ENCODE data around the gene RPS6KA2.

The RPS6KA2 gene

GRCh38 chr6:166450167-166450873 is 176.7 kb downstream of the RPS6KA2 start:
- H3K9ac ChIP-seq (ENCODE audit: low read length) = no peak overlapping the region
- H3K27me3 ChIP-seq (ENCODE audit: control insufficient read depth, insufficient read depth, low read length) = no peaks in the 10 kb centered on the region
- no peaks in the 10 kb centered on the region for H3K4me1 ChIP-seq (ENCODE audit: control insufficient read depth, insufficient read depth, low read length)
- H3K36me3 ChIP-seq (ENCODE audit: control insufficient read depth, insufficient read depth, low read length) = no peaks in the 10 kb centered on the region
- no peak overlapping the region for H3K4me3 ChIP-seq (ENCODE audit: low read length)
- H3K27ac ChIP-seq (ENCODE audit: low read depth, low read length) = no peak overlapping the region

DNA sequence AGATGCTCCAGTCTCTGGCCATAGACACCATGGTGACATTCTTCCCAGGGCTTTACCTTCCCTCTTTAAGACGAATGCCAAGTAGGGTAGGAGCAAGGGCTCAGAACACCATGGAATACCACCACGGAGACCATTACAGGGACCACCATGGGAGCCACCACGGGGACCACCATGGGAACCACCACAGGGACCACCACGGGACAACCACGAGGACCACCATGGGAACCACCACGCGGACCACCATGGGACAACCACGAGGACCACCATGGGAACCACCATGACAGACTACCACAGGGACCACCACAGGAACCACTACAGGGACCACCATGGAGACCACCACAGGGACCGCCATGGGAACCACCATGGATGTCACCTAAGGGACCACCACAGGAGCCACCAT is 177.4 kb downstream of the RPS6KA2 start:
- H3K27me3 ChIP-seq (ENCODE audit: control insufficient read depth, insufficient read depth, low read length) = no peaks in the 10 kb centered on the region
- no peak overlapping the region for H3K9ac ChIP-seq (ENCODE audit: low read length)
- no peak overlapping the region for H3K4me3 ChIP-seq (ENCODE audit: low read length)
- no peaks in the 10 kb centered on the region for H3K36me3 ChIP-seq (ENCODE audit: control insufficient read depth, insufficient read depth, low read length)
- no peaks in the 10 kb centered on the region for H3K4me1 ChIP-seq (ENCODE audit: control insufficient read depth, insufficient read depth, low read length)
- no peak overlapping the region for H3K27ac ChIP-seq (ENCODE audit: low read depth, low read length)

DNA sequence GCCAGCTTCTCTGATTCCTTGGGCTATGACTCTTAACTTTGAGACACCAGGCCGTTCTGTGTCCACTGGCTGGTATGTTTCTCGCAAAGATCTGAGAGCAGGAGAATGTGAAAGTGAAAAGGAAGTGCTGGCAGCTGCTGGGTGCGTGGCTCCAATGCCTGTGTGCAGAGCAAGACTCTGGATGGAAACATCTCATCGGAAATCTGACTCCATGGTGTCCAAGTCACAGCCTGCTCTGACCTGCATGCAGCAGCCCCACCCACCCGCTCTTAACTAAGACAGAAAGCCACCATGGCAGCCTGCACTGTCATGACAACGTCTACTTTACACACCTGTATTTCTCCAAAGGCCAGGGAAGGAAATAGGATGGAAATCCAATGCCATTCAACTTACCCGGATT is 178.0 kb downstream of the RPS6KA2 start:
- no peak overlapping the region for H3K4me3 ChIP-seq (ENCODE audit: low read length)
- no peaks in the 10 kb centered on the region for H3K4me1 ChIP-seq (ENCODE audit: control insufficient read depth, insufficient read depth, low read length)
- H3K27me3 ChIP-seq (ENCODE audit: control insufficient read depth, insufficient read depth, low read length) = no peaks in the 10 kb centered on the region
- no peak overlapping the region for H3K9ac ChIP-seq (ENCODE audit: low read length)
- no peaks in the 10 kb centered on the region for H3K36me3 ChIP-seq (ENCODE audit: control insufficient read depth, insufficient read depth, low read length)
- H3K27ac ChIP-seq (ENCODE audit: low read depth, low read length) = no peak overlapping the region

- no peak overlapping the region for H3K9ac ChIP-seq (ENCODE audit: low read length)
- H3K27me3 ChIP-seq (ENCODE audit: control insufficient read depth, insufficient read depth, low read length) = no peaks in the 10 kb centered on the region
- H3K27ac ChIP-seq (ENCODE audit: low read depth, low read length) = no peak overlapping the region
- H3K36me3 ChIP-seq (ENCODE audit: control insufficient read depth, insufficient read depth, low read length) = no peaks in the 10 kb centered on the region
- H3K4me3 ChIP-seq (ENCODE audit: low read length) = no peak overlapping the region
- no peaks in the 10 kb centered on the region for H3K4me1 ChIP-seq (ENCODE audit: control insufficient read depth, insufficient read depth, low read length)
These were observed 178.6 kb downstream of the RPS6KA2 start for GRCh38 chr6:166448432-166448831.

- Histone ChIP-seq H3K27ac (ENCODE audit: low read depth, low read length) (no peak overlapping the region), H3K9ac (ENCODE audit: low read length) (no peak overlapping the region), H3K36me3 (ENCODE audit: control insufficient read depth, insufficient read depth, low read length) (no peaks in the 10 kb centered on the region), H3K27me3 (ENCODE audit: control insufficient read depth, insufficient read depth, low read length) (no peaks in the 10 kb centered on the region), H3K4me1 (ENCODE audit: control insufficient read depth, insufficient read depth, low read length) (no peaks in the 10 kb centered on the region), H3K4me3 (ENCODE audit: low read length) (no peak overlapping the region)
These were observed 180.4 kb downstream of the RPS6KA2 start for GRCh38 chr6:166446567-166447065.

DNA sequence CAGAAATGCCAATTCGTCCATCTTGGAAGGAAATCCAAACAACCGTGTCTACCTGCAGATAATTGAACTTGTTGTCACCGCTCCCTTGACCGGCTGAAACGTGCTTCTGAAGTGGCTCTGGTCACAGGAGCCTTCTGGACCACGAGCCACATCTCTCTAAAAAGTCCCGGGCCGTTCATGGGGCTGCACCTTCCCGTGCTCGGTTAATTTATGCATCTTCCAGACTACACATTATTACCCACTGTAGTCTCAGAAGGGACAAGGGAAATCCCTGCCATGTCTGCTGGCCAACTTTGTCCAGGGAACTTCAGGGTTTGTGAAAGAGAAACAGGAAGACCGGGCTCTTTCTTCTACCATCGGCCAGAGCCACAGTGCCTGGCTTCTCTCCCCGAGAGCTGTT is 180.9 kb downstream of the RPS6KA2 start:
- Histone ChIP-seq H3K4me3 (ENCODE audit: low read length) (no peak overlapping the region), H3K4me1 (ENCODE audit: control insufficient read depth, insufficient read depth, low read length) (no peaks in the 10 kb centered on the region), H3K36me3 (ENCODE audit: control insufficient read depth, insufficient read depth, low read length) (no peaks in the 10 kb centered on the region)

DNA sequence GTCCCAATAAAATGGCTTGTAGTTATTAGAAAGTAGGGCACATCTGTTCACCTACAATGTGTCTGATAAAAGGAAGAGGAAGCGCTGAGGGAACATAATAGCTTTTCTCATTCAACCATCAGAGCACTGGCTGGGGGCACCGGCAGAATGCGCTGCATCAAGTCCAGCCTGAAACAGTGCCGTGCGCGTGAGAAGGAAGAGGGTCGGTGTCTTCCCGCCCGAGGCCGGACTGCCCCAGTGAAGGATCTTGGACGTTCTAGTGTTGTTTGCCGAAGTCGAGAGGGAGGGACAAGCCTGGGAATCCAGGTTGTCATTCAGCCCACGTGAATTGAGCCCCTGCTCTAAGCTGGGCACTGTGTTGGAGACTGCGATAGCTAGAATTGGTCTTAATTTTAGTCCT is 182.6 kb downstream of the RPS6KA2 start:
- Histone ChIP-seq H3K9ac (ENCODE audit: low read length) (no peak overlapping the region), H3K27ac (ENCODE audit: low read depth, low read length) (no peak overlapping the region), H3K4me1 (ENCODE audit: control insufficient read depth, insufficient read depth, low read length) (no peaks in the 10 kb centered on the region), H3K36me3 (ENCODE audit: control insufficient read depth, insufficient read depth, low read length) (no peaks in the 10 kb centered on the region), H3K27me3 (ENCODE audit: control insufficient read depth, insufficient read depth, low read length) (no peaks in the 10 kb centered on the region), H3K4me3 (ENCODE audit: low read length) (no peak overlapping the region)

More for the DNA sequence above, 180.9 kb downstream of the RPS6KA2 start:
- Histone ChIP-seq H3K27me3 (ENCODE audit: control insufficient read depth, insufficient read depth, low read length) (no peaks in the 10 kb centered on the region), H3K27ac (ENCODE audit: low read depth, low read length) (no peak overlapping the region), H3K9ac (ENCODE audit: low read length) (no peak overlapping the region)

DNA sequence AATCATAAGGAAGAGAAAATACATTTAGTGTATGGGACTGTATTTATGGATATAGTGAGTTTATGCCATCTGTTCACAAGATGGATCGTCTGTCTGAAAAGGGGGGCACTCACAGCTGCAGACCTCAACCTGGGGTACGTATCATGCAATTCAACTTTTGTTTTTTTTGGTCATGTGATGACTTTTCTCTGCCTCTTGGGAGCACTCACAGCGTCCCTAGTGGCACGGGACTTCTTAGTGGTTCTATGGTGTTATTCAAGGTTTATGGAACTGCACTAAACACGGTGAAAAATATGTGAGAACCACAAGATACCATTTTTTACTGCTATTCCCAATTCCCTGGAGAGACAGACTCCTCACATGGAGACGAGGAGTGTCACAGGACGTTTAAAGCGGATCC is 183.9 kb downstream of the RPS6KA2 start:
- Histone ChIP-seq H3K27ac (ENCODE audit: low read depth, low read length) (no peak overlapping the region), H3K36me3 (ENCODE audit: control insufficient read depth, insufficient read depth, low read length) (no peaks in the 10 kb centered on the region), H3K9ac (ENCODE audit: low read length) (no peak overlapping the region), H3K4me1 (ENCODE audit: control insufficient read depth, insufficient read depth, low read length) (no peaks in the 10 kb centered on the region), H3K4me3 (ENCODE audit: low read length) (no peak overlapping the region), H3K27me3 (ENCODE audit: control insufficient read depth, insufficient read depth, low read length) (no peaks in the 10 kb centered on the region)

DNA sequence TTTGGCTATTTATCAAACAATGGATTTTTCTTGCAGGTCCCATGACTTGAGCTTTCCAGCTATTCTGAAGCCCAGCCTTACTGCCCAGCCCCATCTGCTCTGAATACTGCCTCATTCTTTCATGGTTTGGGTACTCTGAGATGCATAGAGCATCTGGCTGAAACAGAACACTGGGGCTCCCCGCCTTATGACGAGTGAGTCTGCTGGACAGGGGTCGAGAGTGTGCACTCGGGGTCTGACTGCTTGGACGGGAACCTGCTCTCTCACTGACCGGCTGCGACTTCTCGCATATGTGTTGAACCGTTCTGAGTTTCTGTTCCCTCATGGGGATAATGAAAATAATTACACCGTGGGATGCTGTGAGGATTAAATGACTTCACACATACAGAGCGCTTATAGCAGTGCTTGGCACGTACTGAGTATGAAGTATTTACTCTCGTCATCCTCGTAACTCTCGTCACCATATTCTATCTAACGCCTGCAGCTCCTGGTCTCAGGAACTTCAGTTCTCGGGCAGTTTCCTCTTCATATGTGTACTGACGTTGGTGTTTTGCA is 184.8 kb downstream of the RPS6KA2 start:
- Histone ChIP-seq H3K9ac (ENCODE audit: low read length) (no peak overlapping the region), H3K36me3 (ENCODE audit: control insufficient read depth, insufficient read depth, low read length) (peaks cover 3% of the 10 kb centered on the region), H3K4me3 (ENCODE audit: low read length) (no peak overlapping the region), H3K27ac (ENCODE audit: low read depth, low read length) (no peak overlapping the region), H3K27me3 (ENCODE audit: control insufficient read depth, insufficient read depth, low read length) (no peaks in the 10 kb centered on the region), H3K4me1 (ENCODE audit: control insufficient read depth, insufficient read depth, low read length) (no peaks in the 10 kb centered on the region)

- Histone ChIP-seq H3K9ac (ENCODE audit: low read length) (no peak overlapping the region), H3K36me3 (ENCODE audit: control insufficient read depth, insufficient read depth, low read length) (peaks cover 3% of the 10 kb centered on the region), H3K4me1 (ENCODE audit: control insufficient read depth, insufficient read depth, low read length) (no peaks in the 10 kb centered on the region), H3K27ac (ENCODE audit: low read depth, low read length) (no peak overlapping the region), H3K4me3 (ENCODE audit: low read length) (no peak overlapping the region), H3K27me3 (ENCODE audit: control insufficient read depth, insufficient read depth, low read length) (no peaks in the 10 kb centered on the region)
These were observed 185.5 kb downstream of the RPS6KA2 start for GRCh38 chr6:166441325-166442078.

DNA sequence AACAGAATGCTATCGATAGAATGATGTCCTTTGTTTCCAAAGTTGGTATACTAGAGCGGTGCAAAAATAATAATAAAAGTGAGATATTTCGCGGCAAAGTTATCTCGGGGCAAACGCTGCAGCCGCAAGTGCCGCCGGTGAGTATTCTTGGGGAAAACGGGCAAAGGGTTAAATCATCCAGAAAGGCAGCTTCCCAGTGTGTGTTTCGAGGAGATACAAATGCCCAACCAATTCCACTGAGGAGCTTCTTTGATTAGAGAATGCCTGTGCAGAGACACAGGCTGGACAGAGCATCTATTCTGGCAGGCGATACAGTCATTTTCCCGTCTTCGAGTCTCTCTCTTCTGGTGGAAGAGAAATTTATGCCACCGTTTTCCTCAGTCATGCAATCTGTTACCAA is 186.3 kb downstream of the RPS6KA2 start:
- Histone ChIP-seq H3K4me1 (ENCODE audit: control insufficient read depth, insufficient read depth, low read length) (no peaks in the 10 kb centered on the region), H3K9ac (ENCODE audit: low read length) (no peak overlapping the region), H3K27me3 (ENCODE audit: control insufficient read depth, insufficient read depth, low read length) (no peaks in the 10 kb centered on the region), H3K27ac (ENCODE audit: low read depth, low read length) (no peak overlapping the region), H3K36me3 (ENCODE audit: control insufficient read depth, insufficient read depth, low read length) (peaks cover 3% of the 10 kb centered on the region), H3K4me3 (ENCODE audit: low read length) (no peak overlapping the region)

DNA sequence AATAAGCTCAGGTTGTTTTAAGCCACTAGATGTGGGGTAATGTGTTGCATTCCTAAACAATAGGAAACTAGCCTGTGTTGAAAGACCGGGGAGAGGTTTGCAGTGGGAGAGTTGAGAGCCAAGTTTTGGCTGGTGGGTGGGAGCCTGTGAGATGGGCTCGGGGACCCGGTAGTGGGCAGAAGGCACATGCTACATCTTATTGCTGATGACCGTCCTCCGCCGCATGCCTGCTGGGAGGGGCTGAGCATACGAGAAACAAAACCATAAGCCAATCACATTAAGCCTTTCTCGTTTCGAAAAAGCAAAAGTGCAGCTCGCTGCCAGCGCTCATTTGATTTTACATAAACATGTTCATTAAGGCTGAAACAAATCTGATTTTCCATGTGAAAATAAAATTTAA is 186.9 kb downstream of the RPS6KA2 start:
- H3K27ac ChIP-seq (ENCODE audit: low read depth, low read length) = no peak overlapping the region
- no peak overlapping the region for H3K4me3 ChIP-seq (ENCODE audit: low read length)
- no peak overlapping the region for H3K9ac ChIP-seq (ENCODE audit: low read length)
- no peaks in the 10 kb centered on the region for H3K27me3 ChIP-seq (ENCODE audit: control insufficient read depth, insufficient read depth, low read length)
- no peaks in the 10 kb centered on the region for H3K4me1 ChIP-seq (ENCODE audit: control insufficient read depth, insufficient read depth, low read length)
- peaks cover 3% of the 10 kb centered on the region for H3K36me3 ChIP-seq (ENCODE audit: control insufficient read depth, insufficient read depth, low read length)
